Measurements from ENCODE around the gene MED13L. TPM values are rescaled to one million over a fixed set of nuclear protein-coding genes. Genes with fewer than 3 reads are reported as not detected.
A peak's percentile ranks its signal among the peaks of the same experiment; 100 is the strongest.

MED13L gene
- polyA plus RNA-seq (2012; ENCODE audit: insufficient read depth, insufficient read length): 19.3 TPM

GRCh38 chr12:116277467-116278278 is at the start of gene MED13L:
MED13L (minus strand) TSS chr12:116277693; CDS start chr12:116277131, 562 bp downstream.
- H3K4me3 ChIP-seq (ENCODE audit: low read length): peak within 1 kb of the TSS; percentile 80
- peak; percentile 83 for DNase-seq (ENCODE audit: low read depth, low spot score)

GRCh38 chr12:116325336-116325664 is 47.8 kb upstream of the MED13L start:
- DNase-seq (ENCODE audit: low read depth, low spot score): peak; percentile 94

GRCh38 chr12:116324654-116325335 is 47.3 kb upstream of the MED13L start:
- no peak for DNase-seq (ENCODE audit: low read depth, low spot score)
- H3K4me3 ChIP-seq (ENCODE audit: low read length): no peak overlapping the region

More at GRCh38 chr12:116325336-116325664, 47.8 kb upstream of the MED13L start:
- no peak overlapping the region for H3K4me3 ChIP-seq (ENCODE audit: low read length)

- DNase-seq (ENCODE audit: low read depth, low spot score): no peak
Observed at GRCh38 chr12:116323406-116324386, 46.2 kb upstream of the MED13L start.

GRCh38 chr12:116321913-116322312 is 44.4 kb upstream of the MED13L start:
- DNase-seq (ENCODE audit: low read depth, low spot score): no peak
- H3K4me3 ChIP-seq (ENCODE audit: low read length): no peak overlapping the region

More at GRCh38 chr12:116323406-116324386, 46.2 kb upstream of the MED13L start:
- H3K4me3 ChIP-seq (ENCODE audit: low read length): no peak overlapping the region

GRCh38 chr12:116320791-116321217 is 43.3 kb upstream of the MED13L start:
- H3K4me3 ChIP-seq (ENCODE audit: low read length): no peak overlapping the region
- DNase-seq (ENCODE audit: low read depth, low spot score): no peak

GRCh38 chr12:116319898-116320621 is 42.6 kb upstream of the MED13L start:
- DNase-seq (ENCODE audit: low read depth, low spot score): no peak
- no peak overlapping the region for H3K4me3 ChIP-seq (ENCODE audit: low read length)

- no peak overlapping the region for H3K4me3 ChIP-seq (ENCODE audit: low read length)
- DNase-seq (ENCODE audit: low read depth, low spot score): no peak
Observed at GRCh38 chr12:116319233-116319897, 41.9 kb upstream of the MED13L start.

- H3K4me3 ChIP-seq (ENCODE audit: low read length): no peak overlapping the region
- no peak for DNase-seq (ENCODE audit: low read depth, low spot score)
Observed at GRCh38 chr12:116318576-116319232, 41.2 kb upstream of the MED13L start.

- H3K4me3 ChIP-seq (ENCODE audit: low read length): no peak overlapping the region
- no peak for DNase-seq (ENCODE audit: low read depth, low spot score)
Observed at GRCh38 chr12:116317986-116318575, 40.6 kb upstream of the MED13L start.

- no peak for DNase-seq (ENCODE audit: low read depth, low spot score)
- H3K4me3 ChIP-seq (ENCODE audit: low read length): no peak overlapping the region
Observed at GRCh38 chr12:116317139-116317538, 39.6 kb upstream of the MED13L start.

GRCh38 chr12:116314477-116314876 is 37.0 kb upstream of the MED13L start:
- no peak for DNase-seq (ENCODE audit: low read depth, low spot score)
- no peak overlapping the region for H3K4me3 ChIP-seq (ENCODE audit: low read length)

- H3K4me3 ChIP-seq (ENCODE audit: low read length): no peak overlapping the region
Observed at GRCh38 chr12:116313194-116313927, 35.9 kb upstream of the MED13L start.

GRCh38 chr12:116310082-116310481 is 32.6 kb upstream of the MED13L start:
- DNase-seq (ENCODE audit: low read depth, low spot score): no peak
- H3K4me3 ChIP-seq (ENCODE audit: low read length): no peak overlapping the region

More at GRCh38 chr12:116313194-116313927, 35.9 kb upstream of the MED13L start:
- DNase-seq (ENCODE audit: low read depth, low spot score): no peak

GRCh38 chr12:116309343-116309742 is 31.9 kb upstream of the MED13L start:
- H3K4me3 ChIP-seq (ENCODE audit: low read length): no peak overlapping the region
- no peak for DNase-seq (ENCODE audit: low read depth, low spot score)

- DNase-seq (ENCODE audit: low read depth, low spot score): no peak
- no peak overlapping the region for H3K4me3 ChIP-seq (ENCODE audit: low read length)
Observed at GRCh38 chr12:116308647-116309046, 31.2 kb upstream of the MED13L start.

- H3K4me3 ChIP-seq (ENCODE audit: low read length): no peak overlapping the region
- DNase-seq (ENCODE audit: low read depth, low spot score): no peak
Observed at GRCh38 chr12:116306968-116307367, 29.5 kb upstream of the MED13L start.
